HG02759 (cell line): ENCODE measurements around the gene IL19.

ENCODE experiments used
- ATAC-seq: cut with Tn5 transposase; IDR thresholded peaks from one replicate; pipeline ENCODE4 v1.9.1; 2021; ENCODE audit warnings: mild to moderate bottlenecking, moderate library complexity; ENCODE audit not compliant: unreplicated experiment

IL19 gene

GRCh38 chr1:206885341-206886060 is 114.9 kb downstream of the IL19 start:
- no peak for ATAC-seq

GRCh38 chr1:206886831-206887230 is 116.3 kb downstream of the IL19 start:
- ATAC-seq, result no peak

GRCh38 chr1:206887701-206888100 is 117.1 kb downstream of the IL19 start:
- ATAC-seq, result no peak

GRCh38 chr1:206890125-206891060 is 119.8 kb downstream of the IL19 start:
- ATAC-seq, result no peak

- ATAC-seq, result no peak
Observed at GRCh38 chr1:206891412-206891811, 120.8 kb downstream of the IL19 start.
